OCI-LY1 (cell line): ENCODE results near the gene IGSF9B.

Experiments used
- CTCF ChIP-seq: fragments of 200-600 bp; sonication (generic), shearing (Covaris generic); IDR thresholded peaks from 2 replicates; pipeline ENCODE4 v1.5.1; 2017; ENCODE audit warnings: mild to moderate bottlenecking, antibody characterized with exemption, low read length, moderate library complexity, mixed read lengths
- EZH2 ChIP-seq: fragments of 200-600 bp; sonication (generic), shearing (Covaris generic); IDR thresholded peaks from 2 replicates; pipeline ENCODE4 v1.8.0; 2017; ENCODE audit warnings: borderline replicate concordance, mixed run types, mild to moderate bottlenecking, antibody characterized with exemption, low read length, moderate library complexity, mixed read lengths

- TF ChIP-seq EZH2: no peak
- TF ChIP-seq CTCF: no peak
Measured at GRCh38 chr11:133872160-133872559, 84.6 kb downstream of the IGSF9B start.
